GM19395 (cell line): ENCODE measurements around the gene UBE3D.
"Not testable (repeated sequence)": the region's sequence is repeated elsewhere in the genome, so short reads cannot be mapped to it uniquely, and the experiment has no call there.

Source experiments
- ATAC-seq: cut with Tn5 transposase; IDR thresholded peaks from one replicate; pipeline ENCODE4 v1.9.1; 2021; ENCODE audit warnings: mild to moderate bottlenecking, moderate library complexity; ENCODE audit not compliant: unreplicated experiment

The UBE3D gene

GRCh38 chr6:83055366-83055964, 10.2 kb downstream of the UBE3D start:
- ATAC-seq: peak; percentile 64

GRCh38 chr6:83053678-83054077, 12.0 kb downstream of the UBE3D start:
- ATAC-seq: no peak

GRCh38 chr6:83051377-83052172, 14.1 kb downstream of the UBE3D start:
- ATAC-seq: no peak

- ATAC-seq: no peak
Observed at GRCh38 chr6:83047065-83047754, 18.4 kb downstream of the UBE3D start.

- ATAC-seq: no peak
Observed at GRCh38 chr6:83044091-83044768, 21.4 kb downstream of the UBE3D start.

GRCh38 chr6:83042467-83043053, 23.1 kb downstream of the UBE3D start:
- ATAC-seq: no peak

GRCh38 chr6:83038246-83038645, 27.4 kb downstream of the UBE3D start:
- no peak for ATAC-seq

- ATAC-seq: no peak
Observed at GRCh38 chr6:83031689-83032088, 34.0 kb downstream of the UBE3D start.

GRCh38 chr6:83019741-83020140, 45.9 kb downstream of the UBE3D start:
- ATAC-seq: no peak

GRCh38 chr6:83011131-83011530, 54.5 kb downstream of the UBE3D start:
- not testable (repeated sequence) for ATAC-seq

GRCh38 chr6:83008626-83009025, 57.0 kb downstream of the UBE3D start:
- ATAC-seq: no peak

GRCh38 chr6:83006270-83006905, 59.3 kb downstream of the UBE3D start:
- no peak for ATAC-seq

- ATAC-seq: no peak
Observed at GRCh38 chr6:82996156-82996555, 69.5 kb downstream of the UBE3D start.

- no peak for ATAC-seq
Observed at GRCh38 chr6:82995066-82995465, 70.6 kb downstream of the UBE3D start.

GRCh38 chr6:82989736-82990290, 75.8 kb downstream of the UBE3D start:
- ATAC-seq: no peak

GRCh38 chr6:82988930-82989351, 76.7 kb downstream of the UBE3D start:
- ATAC-seq: no peak

GRCh38 chr6:82987951-82988350, 77.7 kb downstream of the UBE3D start:
- ATAC-seq: no peak

GRCh38 chr6:82987416-82987815, 78.2 kb downstream of the UBE3D start:
- ATAC-seq: no peak

GRCh38 chr6:82984720-82985119, 80.9 kb downstream of the UBE3D start:
- no peak for ATAC-seq

GRCh38 chr6:82980086-82980485, 85.6 kb downstream of the UBE3D start:
- ATAC-seq: no peak
